H7 (cell line): ENCODE results near the gene ATP23. TPM values are rescaled to one million over a fixed set of nuclear protein-coding genes. Genes with fewer than 3 reads are reported as not detected.

Experiments used
- DNase-seq: peaks from one replicate; pipeline ENCODE4 v3.0.0; 2012
- H3K27me3 ChIP-seq: 2 replicates; pipeline ENCODE4 v1.6.0; 2011; ENCODE audit warnings: mild to moderate bottlenecking, low read length; ENCODE audit not compliant: control insufficient read depth, insufficient read depth
- H3K36me3 ChIP-seq: replicated peaks from 2 replicates; pipeline ENCODE4 v1.5.1; 2011; ENCODE audit warnings: low read length; ENCODE audit not compliant: control insufficient read depth, insufficient read depth
- H3K4me3 ChIP-seq: 2 replicates; pipeline ENCODE4 v1.5.1; 2011; ENCODE audit warnings: low read depth, mild to moderate bottlenecking, control low read depth, low read length, moderate library complexity; ENCODE audit not compliant: insufficient read depth
- total RNA-seq: library from RNA; depleted of rRNA; stranded (reverse); fragments of >200 nt; shearing (Covaris generic); gene quantifications from 2 replicates; pipeline ENCODE4 v1.2.3, GENCODE V29; 2014

ATP23 gene
- total RNA-seq, 1 experiment from 2014 or later = 20.6 TPM

- Histone ChIP-seq H3K36me3 (no peaks in the 10 kb centered on the region), H3K27me3 (no peaks in the 10 kb centered on the region; the same call in 1 of the 2 replicates), H3K4me3 (no peak overlapping the region)
- no peak for DNase-seq
Measured at GRCh38 chr12:57936513-57936883, 4.9 kb upstream of the ATP23 start.

GRCh38 chr12:57939291-57939690, 2.1 kb upstream of the ATP23 start:
- Histone ChIP-seq H3K36me3 (no peaks in the 10 kb centered on the region), H3K4me3 (no peak overlapping the region), H3K27me3 (no peaks in the 10 kb centered on the region; the same call in 1 of the 2 replicates)
- DNase-seq = no peak

GRCh38 chr12:57940052-57940914, 1.1 kb upstream of the ATP23 start:
- Histone ChIP-seq H3K27me3 (no peaks in the 10 kb centered on the region; the same call in 1 of the 2 replicates), H3K36me3 (no peaks in the 10 kb centered on the region), H3K4me3 (peak overlapping the region; percentile 67; the same call in 1 of the 2 replicates)
- no peak for DNase-seq

- no peak for DNase-seq
- Histone ChIP-seq H3K36me3 (no peaks in the 10 kb centered on the region), H3K4me3 (peak overlapping the region; percentile 67), H3K27me3 (no peaks in the 10 kb centered on the region; the same call in 1 of the 2 replicates)
Measured at GRCh38 chr12:57940915-57941164, 527 bp upstream of the ATP23 start.

- Histone ChIP-seq H3K27me3 (no peaks in the 10 kb centered on the region), H3K36me3 (no peaks in the 10 kb centered on the region), H3K4me3 (no peak overlapping the region)
- DNase-seq = no peak
Measured at GRCh38 chr12:57943438-57944080, 2.2 kb downstream of the ATP23 start.

- Histone ChIP-seq H3K4me3 (no peak overlapping the region), H3K27me3 (no peaks in the 10 kb centered on the region), H3K36me3 (no peaks in the 10 kb centered on the region)
- no peak for DNase-seq
Measured at GRCh38 chr12:57944313-57945023, 3.1 kb downstream of the ATP23 start.

- Histone ChIP-seq H3K27me3 (no peaks in the 10 kb centered on the region), H3K4me3 (no peak overlapping the region), H3K36me3 (peaks cover 2% of the 10 kb centered on the region)
- DNase-seq = no peak
Measured at GRCh38 chr12:57952766-57953165, 11.4 kb downstream of the ATP23 start.

- Histone ChIP-seq H3K4me3 (no peak overlapping the region), H3K36me3 (peaks cover 3% of the 10 kb centered on the region), H3K27me3 (no peaks in the 10 kb centered on the region)
- no peak for DNase-seq
Measured at GRCh38 chr12:57954768-57955167, 13.4 kb downstream of the ATP23 start.

- H3K27me3 ChIP-seq = no peaks in the 10 kb centered on the region
- H3K4me3 ChIP-seq = no peak overlapping the region
- peaks cover 3% of the 10 kb centered on the region for H3K36me3 ChIP-seq
- no peak for DNase-seq
Measured at GRCh38 chr12:57958061-57958657, 16.8 kb downstream of the ATP23 start.

- Histone ChIP-seq H3K4me3 (no peak overlapping the region), H3K27me3 (no peaks in the 10 kb centered on the region), H3K36me3 (no peaks in the 10 kb centered on the region)
- no peak for DNase-seq
Measured at GRCh38 chr12:57964421-57964820, 23.1 kb downstream of the ATP23 start.

- DNase-seq = no peak
- Histone ChIP-seq H3K4me3 (no peak overlapping the region), H3K27me3 (no peaks in the 10 kb centered on the region), H3K36me3 (no peaks in the 10 kb centered on the region)
Measured at GRCh38 chr12:57965766-57966165, 24.4 kb downstream of the ATP23 start.

- no peaks in the 10 kb centered on the region for H3K36me3 ChIP-seq
- H3K27me3 ChIP-seq = no peaks in the 10 kb centered on the region
- H3K4me3 ChIP-seq = no peak overlapping the region
- DNase-seq = no peak
Measured at GRCh38 chr12:57966536-57966935, 25.2 kb downstream of the ATP23 start.

- Histone ChIP-seq H3K27me3 (no peaks in the 10 kb centered on the region), H3K4me3 (no peak overlapping the region), H3K36me3 (no peaks in the 10 kb centered on the region)
- DNase-seq = peak; percentile 9
Measured at GRCh38 chr12:57983146-57983857, 41.9 kb downstream of the ATP23 start.

- no peak overlapping the region for H3K4me3 ChIP-seq
- no peak for DNase-seq
- no peaks in the 10 kb centered on the region for H3K27me3 ChIP-seq
Measured at GRCh38 chr12:57983858-57984505, 42.6 kb downstream of the ATP23 start.

More at GRCh38 chr12:57983858-57984505, 42.6 kb downstream of the ATP23 start:
- H3K36me3 ChIP-seq = no peaks in the 10 kb centered on the region
